Neural progenitor cell (in vitro differentiated cells): ENCODE results near the gene ODAD2. TPM values are rescaled to one million over a fixed set of nuclear protein-coding genes. Genes with fewer than 3 reads are reported as not detected.

Experiments used
- DNase-seq: peaks from one replicate; pipeline ENCODE4 v3.0.0-alpha.2; 2016; ENCODE audit warnings: low spot score
- H2AFZ ChIP-seq: fragments of 200-600 bp; sonication (generic); replicated peaks from 2 replicates; pipeline ENCODE4 v1.6.1; 2016; ENCODE audit warnings: antibody characterized with exemption
- H3F3A ChIP-seq: fragments of 200-600 bp; sonication (generic); 2 replicates; pipeline ENCODE4 v1.6.1; 2016; ENCODE audit warnings: antibody characterized with exemption, low read depth
- H3K27ac ChIP-seq: fragments of 200-600 bp; sonication (generic); 2 replicates; pipeline ENCODE4 v1.5.1; 2016; ENCODE audit warnings: mild to moderate bottlenecking
- H3K27me3 ChIP-seq: fragments of 200-600 bp; sonication (generic); 2 replicates; pipeline ENCODE4 v1.6.1; 2016; ENCODE audit warnings: mild to moderate bottlenecking, moderate library complexity
- H3K36me3 ChIP-seq: fragments of 200-600 bp; sonication (generic); 2 replicates; pipeline ENCODE4 v1.5.1; 2016
- H3K4me1 ChIP-seq: fragments of 200-600 bp; sonication (generic); 2 replicates; pipeline ENCODE4 v1.6.1; 2016; ENCODE audit warnings: mixed run types
- H3K4me2 ChIP-seq: fragments of 200-600 bp; sonication (generic); 2 replicates; pipeline ENCODE4 v1.6.1; 2016
- H3K4me3 ChIP-seq: fragments of 200-600 bp; sonication (generic); 2 replicates; pipeline ENCODE4 v1.5.1; 2016
- H3K79me2 ChIP-seq: fragments of 200-600 bp; sonication (generic); 2 replicates; pipeline ENCODE4 v1.6.1; 2016; ENCODE audit warnings: low read depth
- H3K9ac ChIP-seq: fragments of 200-600 bp; sonication (generic); 2 replicates; pipeline ENCODE4 v1.6.1; 2016
- H3K9me3 ChIP-seq: fragments of 200-600 bp; sonication (generic); 2 replicates; pipeline ENCODE4 v1.5.1; 2016; ENCODE audit warnings: low read depth
- H4K20me1 ChIP-seq: fragments of 200-600 bp; sonication (generic); 2 replicates; pipeline ENCODE4 v1.6.1; 2016; ENCODE audit warnings: low read depth
- H3K27ac Mint-ChIP-seq: 3 replicates; pipeline ENCODE4 v1.8.0; 2021; ENCODE audit warnings: mixed read lengths
- H3K27me3 Mint-ChIP-seq: 2 replicates; pipeline ENCODE4 v1.8.0; 2022; ENCODE audit warnings: low read depth, mild to moderate bottlenecking, inconsistent platforms, moderate library complexity, mixed read lengths; ENCODE audit not compliant: insufficient read depth
- H3K36me3 Mint-ChIP-seq: 3 replicates; pipeline ENCODE4 v1.8.0; 2021; ENCODE audit warnings: mixed read lengths
- H3K4me1 Mint-ChIP-seq: 3 replicates; pipeline ENCODE4 v1.8.0; 2021; ENCODE audit warnings: mixed read lengths
- H3K4me3 Mint-ChIP-seq: 3 replicates; pipeline ENCODE4 v1.8.0; 2021; ENCODE audit warnings: mild to moderate bottlenecking, moderate library complexity, mixed read lengths
- H3K9me3 Mint-ChIP-seq: 3 replicates; pipeline ENCODE4 v1.8.0; 2020; ENCODE audit warnings: mixed read lengths
- CTCF ChIP-seq: fragments of 200-600 bp; sonication (generic); IDR thresholded peaks from 2 replicates; pipeline ENCODE4 v1.5.1; 2017; ENCODE audit warnings: antibody characterized with exemption, mild to moderate bottlenecking
- EZH2 ChIP-seq: fragments of 200-600 bp; sonication (generic); IDR thresholded peaks from 2 replicates; pipeline ENCODE4 v1.6.1; 2017; ENCODE audit warnings: antibody characterized with exemption, mild to moderate bottlenecking, moderate library complexity
- EZH2phosphoT487 ChIP-seq: fragments of 200-600 bp; sonication (generic); IDR thresholded peaks from 2 replicates; pipeline ENCODE4 v1.6.1; 2017; ENCODE audit warnings: antibody characterized with exemption
- total RNA-seq: library from RNA; depleted of rRNA; stranded (reverse); fragments of >200 nt; gene quantifications from 2 replicates; pipeline ENCODE4 v1.2.3, GENCODE V29; 2015; ENCODE audit warnings: low replicate concordance

The ODAD2 gene
- total RNA-seq, 1 donor from 2014 or later: 9.7 TPM

DNA sequence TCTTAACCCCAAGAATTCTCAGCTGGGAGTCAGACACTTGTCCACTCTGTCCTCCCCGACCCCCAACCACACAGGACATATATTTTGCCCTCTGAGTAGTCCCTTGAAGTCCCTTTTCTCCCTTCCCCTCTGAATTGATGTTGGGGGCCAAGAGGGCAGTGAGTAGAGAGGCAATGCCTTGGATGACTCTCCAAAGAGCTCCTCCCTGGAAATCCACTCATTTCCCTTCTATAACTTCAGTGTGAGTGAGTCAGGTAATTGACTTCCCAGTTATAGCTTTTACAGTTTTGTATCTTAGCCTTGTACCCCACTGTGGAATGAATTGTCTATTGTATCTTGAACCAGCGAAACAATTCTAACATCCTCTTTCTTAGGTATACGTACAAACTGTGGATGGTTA is 9.2 kb upstream of the ODAD2 start:
- H3K27me3 Mint-ChIP-seq: no peaks in the 10 kb centered on the region
- no peaks in the 10 kb centered on the region for H3K4me1 Mint-ChIP-seq
- Histone ChIP-seq H3K9ac (no peak overlapping the region), H4K20me1 (no peaks in the 10 kb centered on the region), H3K36me3 (no peaks in the 10 kb centered on the region), H3K4me2 (no peak overlapping the region), H3K4me1 (peaks cover 9% of the 10 kb centered on the region), H3K4me3 (no peak overlapping the region), H3K27me3 (no peaks in the 10 kb centered on the region), H2AFZ (peak overlapping the region; percentile 11), H3K9me3 (no peaks in the 10 kb centered on the region), H3F3A (no peaks in the 10 kb centered on the region), H3K27ac (no peak overlapping the region), H3K79me2 (no peaks in the 10 kb centered on the region)
- H3K9me3 Mint-ChIP-seq: no peaks in the 10 kb centered on the region
- H3K4me3 Mint-ChIP-seq: no peak overlapping the region
- H3K36me3 Mint-ChIP-seq: no peaks in the 10 kb centered on the region
- no peak overlapping the region for H3K27ac Mint-ChIP-seq
- DNase-seq: no peak
- no peak for TF ChIP-seq EZH2
- no peak for TF ChIP-seq CTCF
- no peak for TF ChIP-seq EZH2phosphoT487

DNA sequence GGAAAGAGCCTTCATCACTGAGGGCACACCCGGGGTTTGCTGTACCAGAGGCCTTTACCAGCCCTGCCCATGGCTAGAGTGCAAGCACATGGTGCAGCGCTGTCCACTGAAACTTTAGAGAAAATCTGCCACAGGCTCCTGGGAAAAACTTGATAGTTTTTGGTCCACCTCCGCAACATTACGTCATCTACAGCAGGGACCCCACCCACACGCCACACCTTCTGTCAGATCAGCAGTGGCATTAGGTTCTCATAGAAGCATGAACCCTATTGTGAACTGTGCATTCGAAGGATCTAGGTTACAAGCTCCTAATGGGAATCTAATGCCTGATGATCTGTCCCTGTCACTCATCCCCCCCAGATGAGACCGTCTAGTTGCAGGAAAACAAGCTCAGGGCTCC is 2.5 kb upstream of the ODAD2 start:
- no peak for DNase-seq
- Mint-ChIP-seq H3K27me3 (no peaks in the 10 kb centered on the region), H3K27ac (no peak overlapping the region), H3K4me1 (peaks cover 16% of the 10 kb centered on the region), H3K9me3 (no peaks in the 10 kb centered on the region), H3K4me3 (no peak overlapping the region), H3K36me3 (no peaks in the 10 kb centered on the region)
- Histone ChIP-seq H3K9ac (no peak overlapping the region), H3K36me3 (no peaks in the 10 kb centered on the region), H3K9me3 (no peaks in the 10 kb centered on the region), H4K20me1 (no peaks in the 10 kb centered on the region), H3K4me1 (peaks cover 13% of the 10 kb centered on the region), H3K79me2 (peaks cover 3% of the 10 kb centered on the region), H2AFZ (no peak overlapping the region), H3K27ac (no peak overlapping the region), H3F3A (no peaks in the 10 kb centered on the region), H3K27me3 (peaks cover 9% of the 10 kb centered on the region), H3K4me3 (no peak overlapping the region), H3K4me2 (no peak overlapping the region)
- TF ChIP-seq CTCF: no peak
- TF ChIP-seq EZH2: no peak
- TF ChIP-seq EZH2phosphoT487: no peak

- peak overlapping the region; percentile 70 for H3K27ac Mint-ChIP-seq
- peak overlapping the region; percentile 77 for H3K4me3 ChIP-seq
- no peaks in the 10 kb centered on the region for H4K20me1 ChIP-seq
- peak overlapping the region; percentile 90 for H3K4me2 ChIP-seq
- peak overlapping the region; percentile 96 for H2AFZ ChIP-seq
- H3K36me3 ChIP-seq: no peaks in the 10 kb centered on the region
- no peaks in the 10 kb centered on the region for H3K9me3 Mint-ChIP-seq
- DNase-seq: peak; percentile 73
- no peak overlapping the region for H3K27ac ChIP-seq
- no peak overlapping the region for H3K9ac ChIP-seq
- H3K27me3 ChIP-seq: peaks cover 9% of the 10 kb centered on the region
- peak overlapping the region; percentile 92 for H3K4me3 Mint-ChIP-seq
- peaks cover 32% of the 10 kb centered on the region for H3K4me1 Mint-ChIP-seq
- no peaks in the 10 kb centered on the region for H3F3A ChIP-seq
- H3K36me3 Mint-ChIP-seq: no peaks in the 10 kb centered on the region
- no peaks in the 10 kb centered on the region for H3K27me3 Mint-ChIP-seq
- peaks cover 30% of the 10 kb centered on the region for H3K4me1 ChIP-seq
- peaks cover 6% of the 10 kb centered on the region for H3K79me2 ChIP-seq
- TF ChIP-seq CTCF (no peak), EZH2phosphoT487 (peak; percentile 22), EZH2 (peak; percentile 38)
- no peaks in the 10 kb centered on the region for H3K9me3 ChIP-seq
Observed at GRCh38 chr10:27998178-27998953, 513 bp downstream of the ODAD2 start.
